SW 1271 (cell line): Measurements from ENCODE around the gene HIVEP3.
A peak's percentile ranks its signal among the peaks of the same experiment; 100 is the strongest.

Experiments used
- DNase-seq, 2 experiments: peaks; one replicate each; lab custom pipeline; 2025; lab: John Stamatoyannopoulos, UW

Gene HIVEP3

DNA sequence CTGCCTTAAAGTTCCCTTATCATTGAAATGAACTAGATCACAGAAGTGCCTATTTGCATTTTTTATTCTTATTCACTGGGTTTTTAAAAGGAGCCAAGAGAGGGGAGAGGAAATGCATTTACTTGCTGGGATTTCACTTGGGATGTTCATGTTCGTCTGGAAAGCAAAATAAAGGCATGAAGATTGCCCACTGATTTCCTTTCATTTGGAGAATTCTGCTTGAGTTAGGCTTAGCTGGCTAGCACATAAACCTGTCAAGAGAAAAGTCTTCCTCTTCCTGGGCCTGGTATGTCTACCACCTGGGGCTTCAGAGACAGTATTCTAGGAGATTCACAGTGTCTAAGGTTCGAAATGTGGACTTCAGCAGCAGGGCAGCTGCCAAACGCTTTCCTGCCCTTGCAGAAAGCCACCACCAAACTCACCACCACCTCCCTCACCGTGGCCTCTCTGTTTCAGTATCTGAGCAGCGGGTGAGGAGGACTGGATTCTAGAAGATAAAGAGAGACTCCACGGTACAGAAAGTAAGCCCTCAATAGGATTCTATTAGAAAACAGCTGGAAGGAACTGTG, 44.5 kb downstream of the HIVEP3 start:
- no peak for DNase-seq

DNA sequence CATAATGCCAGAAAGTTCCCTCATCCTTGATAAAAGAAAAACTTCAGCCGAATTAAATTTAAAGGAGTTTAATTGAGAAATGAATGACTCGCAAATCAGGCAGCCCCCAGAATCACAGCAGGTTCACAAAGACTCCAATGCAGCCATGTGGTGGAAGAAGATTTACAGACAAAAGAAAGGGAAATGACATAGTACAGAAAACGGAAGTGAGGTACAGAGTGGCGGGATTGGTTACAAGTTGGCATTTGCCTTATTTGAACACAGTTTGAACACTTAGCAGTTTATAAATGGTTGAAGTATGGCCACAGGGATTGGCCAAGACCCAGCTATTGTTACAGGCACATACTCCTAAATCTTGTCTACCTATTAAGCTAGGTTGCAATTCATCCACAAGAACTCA, 46.6 kb downstream of the HIVEP3 start:
- no peak for DNase-seq

DNA sequence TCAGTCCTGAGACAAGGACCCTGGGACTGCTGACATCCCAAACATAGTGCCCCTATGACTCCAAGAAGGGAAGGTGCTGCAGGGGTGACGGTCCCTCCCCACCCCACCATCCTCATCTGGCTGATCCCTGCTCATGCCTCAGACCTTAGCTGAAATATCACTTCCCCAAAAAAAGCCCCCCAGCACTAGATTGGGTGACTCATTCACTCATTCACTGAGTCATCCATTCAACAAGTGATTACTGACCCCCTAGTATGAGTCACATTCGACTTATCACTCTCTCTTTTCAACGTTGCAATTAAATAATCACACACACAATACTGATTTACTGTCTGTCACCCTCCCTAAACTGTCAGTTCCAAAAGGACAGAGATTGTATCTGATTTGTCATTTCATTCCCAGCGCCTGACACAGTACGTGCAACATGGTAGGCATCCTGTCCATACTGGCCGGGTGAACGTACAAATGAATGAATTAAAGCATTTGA, 48.6 kb downstream of the HIVEP3 start:
- DNase-seq: peak in 1 of 2 experiments; percentile 28

DNA sequence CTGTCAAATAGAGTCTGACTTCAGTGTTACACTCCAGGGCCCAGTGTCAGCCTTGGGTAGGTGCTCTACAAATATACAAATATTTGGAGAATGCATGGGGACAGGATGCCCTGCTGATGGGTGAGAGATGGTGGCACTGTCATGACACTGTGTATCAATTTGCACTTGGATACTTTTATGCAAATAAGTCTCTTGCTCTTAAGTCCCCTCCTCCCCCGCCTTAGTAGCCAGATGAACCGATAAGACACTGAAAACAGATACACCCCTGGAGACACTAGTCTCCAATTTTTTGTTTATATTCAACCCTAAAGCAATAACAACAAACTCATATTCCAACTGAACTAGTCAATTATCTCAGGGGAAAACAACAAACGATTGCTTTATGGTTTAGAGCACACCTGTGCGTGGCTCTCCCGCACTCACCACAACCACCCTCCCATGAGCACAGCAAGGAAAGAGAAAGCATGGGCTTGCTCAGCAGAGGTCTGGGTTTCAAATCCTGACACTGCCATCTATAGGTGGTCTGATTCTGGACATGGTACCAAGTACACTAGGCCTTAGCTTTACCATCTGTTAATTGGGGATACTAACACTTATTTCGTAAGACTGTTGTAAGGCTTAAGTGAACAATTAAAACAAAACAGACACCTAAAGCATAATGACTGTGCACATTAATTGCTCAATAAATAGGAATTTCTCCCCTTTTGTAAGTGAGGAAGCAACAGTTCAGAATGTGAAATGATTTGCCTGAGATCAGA, 50.3 kb downstream of the HIVEP3 start:
- DNase-seq: no peak

DNA sequence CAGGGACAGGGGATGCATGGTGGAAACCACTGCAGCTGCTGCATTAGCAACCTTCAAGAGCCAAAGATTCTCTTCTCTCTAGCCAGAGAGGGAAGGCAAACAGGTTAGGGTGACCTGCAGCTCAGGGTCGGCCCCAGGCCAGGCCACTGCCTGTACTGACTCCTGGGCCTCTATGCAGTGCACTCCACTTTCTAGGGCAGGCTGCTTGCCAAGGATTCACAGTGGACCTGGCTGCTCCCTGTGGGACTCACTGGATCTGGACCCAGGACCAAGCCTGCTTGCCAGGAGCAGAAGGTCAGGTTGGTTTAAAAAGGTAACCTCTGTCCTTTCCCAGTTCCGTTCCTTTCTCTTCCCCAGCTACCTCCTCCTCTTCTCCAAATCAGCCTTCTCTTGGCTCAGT, 52.4 kb downstream of the HIVEP3 start:
- DNase-seq: no peak

DNA sequence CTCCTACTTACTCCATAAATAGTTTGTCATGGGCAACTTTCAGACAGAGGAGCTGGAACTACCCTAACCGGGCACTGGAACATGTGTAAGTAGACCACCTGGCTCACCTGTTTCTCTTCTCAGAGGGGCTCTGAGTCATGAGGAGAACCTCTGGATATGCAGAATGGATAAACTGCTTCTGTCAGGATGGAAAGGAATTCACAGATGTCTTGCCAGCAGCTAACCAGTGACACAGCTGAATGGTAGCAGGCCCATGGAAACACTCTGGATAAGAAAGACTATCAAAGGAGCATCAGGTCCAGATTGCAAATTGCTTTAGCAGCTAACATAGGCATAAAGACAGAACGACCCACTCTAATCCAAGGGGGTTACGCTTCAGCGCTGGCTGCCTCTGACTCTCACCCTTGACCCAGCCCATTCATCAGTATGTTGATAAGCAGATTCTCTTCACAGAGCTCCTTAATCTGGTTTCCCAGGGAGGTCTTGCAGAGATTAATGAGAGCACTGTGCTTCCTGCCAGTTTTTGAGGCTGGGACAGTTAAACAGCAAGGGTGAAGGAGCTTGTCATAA, 54.2 kb downstream of the HIVEP3 start:
- no peak for DNase-seq

DNA sequence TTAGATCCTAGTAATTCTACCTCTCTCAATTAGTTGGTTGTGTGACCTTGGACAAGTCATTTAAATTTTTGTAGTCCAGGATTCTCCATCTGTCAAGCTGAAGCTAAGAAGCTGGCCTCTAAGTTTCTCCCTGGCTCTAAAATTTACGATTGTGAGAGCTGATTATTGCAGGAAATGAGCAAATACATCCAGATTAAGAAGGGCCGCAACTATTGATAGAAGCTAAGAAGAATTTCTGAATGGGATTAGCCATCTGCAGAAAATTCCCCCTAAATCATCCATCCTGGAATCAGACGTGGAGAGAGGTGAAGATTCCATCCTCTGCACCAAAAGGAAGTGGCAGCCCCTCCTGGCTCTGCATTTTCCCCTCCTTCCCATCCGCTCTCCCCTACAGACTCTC, 55.0 kb downstream of the HIVEP3 start:
- DNase-seq: no peak

DNA sequence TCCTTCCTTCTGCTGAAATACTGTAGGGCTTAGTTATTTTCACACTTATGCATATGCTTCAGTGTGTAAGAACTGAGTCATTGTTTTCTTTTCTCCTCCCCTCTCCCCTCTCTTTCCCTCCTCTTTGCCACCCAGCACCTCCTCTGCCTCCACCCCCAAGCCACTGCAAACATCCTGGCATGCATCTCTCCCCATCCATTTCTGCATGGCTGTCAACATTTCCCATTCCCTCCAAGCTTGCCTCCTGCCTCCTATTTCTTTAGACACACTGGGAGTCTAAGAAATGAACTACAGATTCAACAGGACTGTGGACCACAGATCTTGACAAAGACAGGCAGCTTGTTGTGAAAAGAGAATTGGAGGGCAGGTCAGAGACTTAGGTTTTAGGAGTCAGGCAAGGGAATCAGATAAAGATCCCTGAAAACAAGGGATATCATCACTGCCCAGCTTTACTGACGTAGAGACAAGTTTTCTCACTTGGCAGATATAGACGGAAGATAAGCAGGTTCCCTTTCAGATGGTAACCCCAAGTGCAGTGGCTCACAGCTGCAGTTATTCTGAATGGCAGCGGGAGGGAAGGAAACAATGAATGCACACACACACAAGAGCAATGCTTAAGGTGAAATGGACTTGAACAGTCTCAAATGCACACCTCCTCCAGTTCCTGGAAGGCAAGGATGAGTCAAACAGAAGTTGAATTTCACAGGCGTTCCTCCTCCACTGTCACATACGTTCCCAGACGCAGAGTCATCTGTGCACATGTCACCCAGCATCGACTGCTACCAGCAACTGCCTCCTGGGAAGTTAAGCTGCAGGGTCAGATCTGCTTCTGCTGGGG, 56.1 kb downstream of the HIVEP3 start:
- no peak for DNase-seq

DNA sequence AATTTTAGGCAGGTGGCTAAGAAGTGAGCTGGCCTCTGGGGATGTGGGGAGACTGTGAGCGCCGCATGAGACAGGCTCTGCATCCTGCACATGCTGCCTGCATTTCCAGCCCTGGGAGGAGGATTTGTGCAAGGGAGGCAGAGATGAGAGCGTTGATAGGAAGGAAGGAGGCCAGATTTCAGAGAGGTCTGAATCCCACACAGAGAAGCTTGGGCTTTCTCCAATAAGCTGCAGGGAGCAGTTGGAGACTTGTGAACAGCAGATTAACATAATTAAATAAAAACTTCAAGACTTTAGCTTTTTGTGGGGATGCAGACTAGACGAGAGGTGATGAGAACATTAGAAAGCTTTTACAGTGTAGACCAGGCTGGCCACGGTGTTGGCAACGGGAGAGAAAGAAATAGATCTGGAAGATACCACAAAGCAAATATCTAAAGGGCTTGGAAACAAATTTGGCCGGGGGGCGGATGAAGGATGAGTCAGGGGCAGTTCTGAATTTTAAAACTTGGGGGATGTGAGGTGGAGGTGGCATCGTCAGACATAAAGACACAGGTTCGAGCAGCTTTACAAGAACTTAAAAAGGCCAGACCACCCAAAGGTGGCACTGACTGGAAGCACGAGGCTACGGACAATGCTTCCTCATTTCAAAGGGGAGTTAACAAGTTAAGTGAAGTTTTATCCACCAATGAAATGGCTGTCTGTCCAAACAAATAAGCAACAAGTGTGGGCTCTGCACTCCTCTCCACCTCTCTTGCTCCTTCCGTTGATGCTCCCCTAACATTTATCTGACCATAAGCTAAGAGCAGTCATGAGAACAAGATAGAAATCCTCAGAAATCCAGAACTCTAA, 57.0 kb downstream of the HIVEP3 start:
- no peak for DNase-seq

DNA sequence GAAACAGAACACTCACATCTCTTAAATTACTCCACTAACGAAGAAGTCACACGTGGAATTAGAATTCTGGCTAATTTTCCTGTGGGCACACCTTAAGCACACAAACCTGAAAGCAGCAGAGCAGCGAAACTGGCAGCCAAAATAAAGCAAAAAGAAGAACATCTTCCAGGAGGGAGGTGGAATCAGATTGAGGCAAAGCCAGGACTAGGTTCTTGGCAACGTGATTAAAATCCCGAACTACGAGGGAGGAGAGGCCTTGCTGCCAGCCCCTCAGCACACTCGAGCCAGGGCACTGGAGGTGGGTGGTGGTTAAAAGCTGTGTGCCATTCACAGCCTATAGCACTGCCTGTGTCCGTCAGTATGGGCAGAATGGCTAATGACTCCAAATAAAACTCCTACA, 58.0 kb downstream of the HIVEP3 start:
- DNase-seq: no peak

DNA sequence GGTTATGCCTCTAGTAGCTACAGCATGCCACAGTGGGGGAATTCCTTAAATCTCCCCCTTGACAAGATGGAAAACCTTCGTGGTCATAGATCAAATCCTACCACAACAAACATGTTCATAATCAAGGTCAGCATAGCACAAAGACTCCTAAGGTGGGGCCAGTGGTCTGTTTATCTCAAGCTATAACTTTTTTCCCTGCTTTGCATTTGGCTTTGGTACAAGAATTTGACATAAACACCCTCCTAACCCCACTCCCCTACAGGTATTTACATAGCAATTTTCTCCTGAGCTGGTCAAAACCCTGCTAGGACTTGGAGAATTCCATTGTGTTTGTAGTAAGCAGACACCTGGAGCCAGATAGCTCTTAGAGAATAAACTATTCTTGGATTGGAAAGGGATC, 58.5 kb downstream of the HIVEP3 start:
- DNase-seq: no peak

DNA sequence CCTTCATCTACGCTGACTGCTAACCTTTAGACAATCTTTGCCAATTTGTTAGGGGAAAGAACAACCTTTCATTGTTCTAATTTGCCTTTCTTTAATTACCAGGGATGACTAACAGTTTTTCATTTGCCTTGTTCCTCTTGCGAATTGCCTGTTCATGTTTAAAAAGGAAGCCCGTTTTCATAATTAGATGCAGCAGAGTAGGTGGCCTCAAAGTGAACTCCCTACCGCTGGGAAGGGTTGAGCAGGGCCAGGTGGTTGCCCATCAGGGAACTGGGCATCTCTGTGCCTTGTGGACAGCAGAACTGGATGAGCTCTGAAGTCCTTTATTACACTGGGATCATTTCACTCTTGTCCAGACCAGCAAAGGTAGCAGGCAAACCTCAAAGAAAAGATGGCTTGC, 59.0 kb downstream of the HIVEP3 start:
- no peak for DNase-seq

DNA sequence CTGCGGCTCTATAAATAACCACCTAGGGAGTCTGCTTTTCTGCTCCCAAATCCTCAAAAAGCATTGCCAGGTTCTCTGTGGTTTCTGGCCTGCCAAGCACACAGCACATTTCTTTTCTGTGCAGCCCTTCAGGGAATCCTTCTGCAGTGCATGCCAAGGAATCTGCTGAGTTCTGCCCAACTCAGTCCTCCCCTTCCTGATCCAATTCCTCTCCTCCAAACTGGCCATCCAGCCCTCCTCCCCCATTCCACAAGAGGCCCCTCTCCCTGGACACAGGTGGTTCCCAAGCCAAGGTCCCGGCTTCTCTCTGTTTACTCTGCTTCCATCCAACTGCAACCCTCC, 61.8 kb downstream of the HIVEP3 start:
- DNase-seq: no peak

DNA sequence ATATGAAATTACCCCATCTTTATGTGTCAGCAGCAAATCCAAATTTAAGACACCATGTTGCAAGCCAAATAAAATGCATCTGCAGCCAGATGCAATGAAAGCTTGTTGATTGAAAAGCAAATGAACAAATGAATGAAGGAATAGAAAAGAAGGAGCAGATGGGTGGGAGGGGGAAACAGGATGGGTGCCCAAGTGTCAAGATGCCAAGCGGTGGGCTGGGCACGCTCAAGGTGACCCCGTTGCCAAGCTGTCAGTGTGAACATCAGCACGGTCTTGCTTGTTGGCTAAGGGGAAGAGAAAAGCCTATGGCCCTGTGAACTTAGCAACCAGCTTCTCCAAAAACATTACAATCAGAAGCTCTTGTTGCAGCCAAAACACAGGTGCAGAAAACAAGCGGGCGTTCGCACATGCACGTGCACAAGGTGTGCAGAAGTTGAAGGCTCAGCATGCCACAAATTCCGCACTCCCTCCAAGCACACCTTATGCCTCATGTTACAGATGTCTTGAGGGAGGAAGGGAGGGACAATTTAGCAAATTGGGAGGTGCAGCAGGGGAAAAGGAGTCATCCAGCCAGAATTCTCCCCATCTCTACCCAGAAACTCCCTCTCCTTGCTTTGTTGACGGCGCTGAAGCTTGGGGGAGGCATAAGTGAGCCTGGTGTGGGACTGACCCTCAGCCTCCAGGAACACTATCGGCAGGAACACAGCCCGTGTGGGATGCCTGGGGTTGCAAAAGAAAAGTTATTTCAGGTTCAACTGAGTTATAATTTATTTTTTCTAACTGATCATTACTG, 62.4 kb downstream of the HIVEP3 start:
- DNase-seq: no peak

DNA sequence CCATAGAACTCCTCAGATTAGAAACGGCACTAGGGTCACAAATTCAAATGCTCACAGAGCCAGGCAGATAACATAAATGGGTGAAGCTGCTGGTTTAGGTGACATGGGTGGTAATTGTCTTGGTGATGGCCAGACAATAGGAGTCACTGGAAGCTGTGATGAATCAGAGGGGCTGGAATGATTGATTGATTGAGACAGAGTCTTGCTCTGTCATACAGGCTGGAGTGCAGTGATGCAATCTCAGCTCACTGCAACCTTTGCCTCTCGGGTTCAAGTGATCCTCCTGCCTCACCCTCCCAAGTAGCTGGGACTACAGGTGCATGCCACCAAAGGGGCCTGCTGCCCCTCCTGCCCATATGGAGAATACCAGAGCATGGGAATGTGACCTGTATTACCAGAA, 63.0 kb downstream of the HIVEP3 start:
- no peak for DNase-seq

DNA sequence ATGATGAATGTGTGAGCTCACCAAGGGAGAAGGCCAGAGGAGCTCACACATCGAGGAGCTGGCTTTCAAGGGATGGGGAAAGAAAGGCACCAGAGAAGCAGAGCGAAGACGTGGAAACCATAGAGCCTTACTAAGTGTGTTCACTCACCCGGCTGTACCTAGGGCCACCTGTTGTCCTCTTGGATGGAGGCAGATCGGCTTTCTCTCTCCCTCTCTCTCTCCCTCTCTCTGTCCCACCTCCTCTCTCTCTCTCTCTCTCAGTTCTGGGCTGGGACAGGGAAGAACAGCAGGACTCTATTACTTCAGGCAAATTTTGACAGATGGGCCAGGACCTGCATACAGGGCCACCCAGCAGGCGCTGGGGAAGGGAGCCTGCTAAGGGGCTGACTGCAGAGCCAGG, 64.8 kb downstream of the HIVEP3 start:
- no peak for DNase-seq

DNA sequence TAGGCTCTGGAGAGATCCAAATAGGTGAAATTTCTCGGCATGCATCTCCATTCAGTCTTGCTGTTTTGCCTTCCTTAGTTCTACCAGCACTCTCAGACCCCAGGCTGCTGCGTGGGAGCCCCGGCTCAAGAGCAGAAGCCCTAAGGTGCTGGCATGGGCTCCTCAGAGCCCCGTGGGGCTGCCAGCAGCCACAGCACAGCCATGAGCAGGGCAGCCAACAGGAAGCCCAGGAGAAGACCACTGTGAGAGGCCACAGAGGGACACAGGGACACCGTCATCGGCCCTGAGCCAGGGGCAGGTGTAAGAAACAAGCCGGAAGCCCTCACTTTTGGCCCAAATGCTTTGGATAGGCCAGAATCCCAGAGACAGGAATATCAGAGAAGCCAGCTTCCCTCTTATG, 66.6 kb downstream of the HIVEP3 start:
- no peak for DNase-seq

DNA sequence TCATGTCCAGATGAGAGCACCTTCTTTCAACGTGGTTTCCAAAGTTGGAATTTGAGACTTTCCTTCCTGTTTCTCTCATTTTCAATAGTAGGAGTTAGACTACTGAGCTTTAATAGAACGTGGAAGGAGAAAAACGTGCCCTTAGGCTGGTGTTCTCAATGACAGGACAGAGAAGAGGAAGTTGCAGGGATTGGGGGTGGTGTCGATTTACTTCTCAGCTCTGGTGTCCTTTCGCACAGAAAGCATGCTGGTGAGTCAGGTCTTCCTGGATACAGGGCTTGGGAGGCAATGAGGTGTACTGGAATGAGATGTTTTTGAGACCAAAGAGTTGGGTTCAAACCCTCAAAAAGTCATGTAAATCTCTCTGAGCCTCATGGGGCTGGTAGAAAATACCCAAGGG, 67.1 kb downstream of the HIVEP3 start:
- no peak for DNase-seq

DNA sequence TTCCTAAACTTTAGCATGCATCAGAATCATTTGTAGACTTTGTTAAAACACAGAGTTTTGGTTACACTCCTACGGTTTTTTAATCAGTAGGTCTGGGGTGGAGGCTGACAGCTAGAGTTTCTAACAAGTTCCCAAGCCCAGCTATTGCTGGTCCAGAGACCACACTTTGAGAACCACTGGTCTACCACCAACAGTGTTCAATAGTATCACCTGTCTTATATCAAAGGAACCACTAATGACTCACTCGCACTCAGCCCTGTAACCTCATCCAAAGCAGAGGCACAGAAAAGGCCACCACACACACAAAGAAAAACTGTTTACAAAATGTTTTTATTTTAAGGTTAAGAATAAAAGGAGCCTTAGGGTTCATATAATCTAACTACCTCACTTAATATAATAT, 68.7 kb downstream of the HIVEP3 start:
- DNase-seq: no peak

DNA sequence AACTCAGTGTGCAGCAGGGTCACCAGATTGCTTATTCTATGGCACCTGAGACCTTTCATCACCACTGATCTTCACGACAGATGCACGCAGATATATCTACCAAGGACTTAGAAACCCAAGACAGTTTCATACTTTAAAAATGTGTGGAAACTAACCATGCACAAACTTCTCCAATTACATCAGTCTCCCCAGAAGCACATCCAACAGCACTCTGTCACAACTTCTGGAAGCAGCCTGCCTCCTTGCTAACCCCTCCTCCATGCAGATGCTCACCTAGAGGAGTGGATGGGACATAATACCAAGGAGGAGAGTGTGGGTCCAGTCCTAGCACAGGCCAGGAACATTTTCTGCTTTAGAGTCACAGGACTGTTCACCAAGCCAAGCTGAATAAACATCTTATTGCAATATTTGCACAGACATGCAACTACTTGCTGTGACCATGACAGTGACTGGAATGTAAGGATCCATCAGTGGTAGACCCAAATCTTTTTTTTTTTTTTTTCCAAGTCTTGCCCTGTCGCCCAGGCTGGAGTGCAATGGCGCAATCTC, 69.4 kb downstream of the HIVEP3 start:
- DNase-seq: no peak
